VCaP (cell line): Measurements from ENCODE around the gene TRIM38.

Experiments used
- H3K27ac ChIP-seq: fragments of 450-650 bp; 2 replicates; pipeline ENCODE4 v1.5.1; 2017
- CTCF ChIP-seq: fragments of 450-650 bp; conservative IDR thresholded peaks from 2 replicates; pipeline ENCODE4 v1.5.1; 2017; ENCODE audit warnings: mild to moderate bottlenecking, moderate library complexity

Gene TRIM38

GRCh38 chr6:25972902-25973301, 10.3 kb downstream of the TRIM38 start:
- TF ChIP-seq CTCF = no peak
- H3K27ac ChIP-seq = peak overlapping the region; percentile 65

GRCh38 chr6:25973923-25974555, 11.4 kb downstream of the TRIM38 start:
- no peak for TF ChIP-seq CTCF

GRCh38 chr6:25975923-25976560, 13.4 kb downstream of the TRIM38 start:
- TF ChIP-seq CTCF = no peak
- H3K27ac ChIP-seq = no peak overlapping the region

More at GRCh38 chr6:25973923-25974555, 11.4 kb downstream of the TRIM38 start:
- no peak overlapping the region for H3K27ac ChIP-seq

GRCh38 chr6:25980935-25981334, 18.3 kb downstream of the TRIM38 start:
- no peak for TF ChIP-seq CTCF

GRCh38 chr6:25981568-25982263, 19.1 kb downstream of the TRIM38 start:
- no peak for TF ChIP-seq CTCF
- H3K27ac ChIP-seq = no peak overlapping the region

More at GRCh38 chr6:25980935-25981334, 18.3 kb downstream of the TRIM38 start:
- H3K27ac ChIP-seq = no peak overlapping the region

- no peak for TF ChIP-seq CTCF
Measured at GRCh38 chr6:25984265-25984664, 21.7 kb downstream of the TRIM38 start.

GRCh38 chr6:25987845-25988244, 25.2 kb downstream of the TRIM38 start:
- no peak overlapping the region for H3K27ac ChIP-seq
- TF ChIP-seq CTCF = no peak

More at GRCh38 chr6:25984265-25984664, 21.7 kb downstream of the TRIM38 start:
- no peak overlapping the region for H3K27ac ChIP-seq
